ENCODE measurements around the gene FOXL3.

GRCh38 chr7:279821-280220 is 10.1 kb upstream of the FOXL3 start:
- TF ChIP-seq, protein P1, sequence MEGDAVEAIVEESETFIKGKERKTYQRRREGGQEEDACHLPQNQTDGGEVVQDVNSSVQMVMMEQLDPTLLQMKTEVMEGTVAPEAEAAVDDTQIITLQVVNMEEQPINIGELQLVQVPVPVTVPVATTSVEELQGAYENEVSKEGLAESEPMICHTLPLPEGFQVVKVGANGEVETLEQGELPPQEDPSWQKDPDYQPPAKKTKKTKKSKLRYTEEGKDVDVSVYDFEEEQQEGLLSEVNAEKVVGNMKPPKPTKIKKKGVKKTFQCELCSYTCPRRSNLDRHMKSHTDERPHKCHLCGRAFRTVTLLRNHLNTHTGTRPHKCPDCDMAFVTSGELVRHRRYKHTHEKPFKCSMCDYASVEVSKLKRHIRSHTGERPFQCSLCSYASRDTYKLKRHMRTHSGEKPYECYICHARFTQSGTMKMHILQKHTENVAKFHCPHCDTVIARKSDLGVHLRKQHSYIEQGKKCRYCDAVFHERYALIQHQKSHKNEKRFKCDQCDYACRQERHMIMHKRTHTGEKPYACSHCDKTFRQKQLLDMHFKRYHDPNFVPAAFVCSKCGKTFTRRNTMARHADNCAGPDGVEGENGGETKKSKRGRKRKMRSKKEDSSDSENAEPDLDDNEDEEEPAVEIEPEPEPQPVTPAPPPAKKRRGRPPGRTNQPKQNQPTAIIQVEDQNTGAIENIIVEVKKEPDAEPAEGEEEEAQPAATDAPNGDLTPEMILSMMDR (conservative IDR thresholded peaks at IDR 0.05; ENCODE audit: low read depth, low read length) = no peak
- no peak for TF ChIP-seq EZH2 (IDR thresholded peaks at IDR 0.05; ENCODE audit: borderline replicate concordance, low read depth, low read length, poor library complexity, severe bottlenecking)

Measured in A673 (cell line).